ENCODE data around the gene MISFA.

DNA sequence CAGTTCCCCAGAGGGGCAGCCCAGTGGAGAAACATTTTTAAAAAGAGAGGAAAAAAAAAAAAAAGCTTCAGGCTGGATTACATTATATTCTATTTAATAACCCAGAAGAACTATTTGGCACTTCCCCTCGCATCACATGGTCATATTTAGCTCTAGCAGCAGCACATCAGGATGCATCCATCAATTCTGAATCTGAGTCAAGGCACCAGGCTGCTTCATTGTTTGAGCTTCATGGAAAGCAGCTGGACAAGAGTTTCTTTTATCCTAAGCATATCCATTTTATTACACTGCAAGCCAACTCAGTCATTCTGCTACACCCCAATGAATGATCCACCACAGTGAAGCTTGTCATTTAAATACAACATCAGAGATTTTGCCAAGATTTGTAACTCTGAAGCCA, 24.6 kb downstream of the MISFA start:
- TF ChIP-seq, protein P1, sequence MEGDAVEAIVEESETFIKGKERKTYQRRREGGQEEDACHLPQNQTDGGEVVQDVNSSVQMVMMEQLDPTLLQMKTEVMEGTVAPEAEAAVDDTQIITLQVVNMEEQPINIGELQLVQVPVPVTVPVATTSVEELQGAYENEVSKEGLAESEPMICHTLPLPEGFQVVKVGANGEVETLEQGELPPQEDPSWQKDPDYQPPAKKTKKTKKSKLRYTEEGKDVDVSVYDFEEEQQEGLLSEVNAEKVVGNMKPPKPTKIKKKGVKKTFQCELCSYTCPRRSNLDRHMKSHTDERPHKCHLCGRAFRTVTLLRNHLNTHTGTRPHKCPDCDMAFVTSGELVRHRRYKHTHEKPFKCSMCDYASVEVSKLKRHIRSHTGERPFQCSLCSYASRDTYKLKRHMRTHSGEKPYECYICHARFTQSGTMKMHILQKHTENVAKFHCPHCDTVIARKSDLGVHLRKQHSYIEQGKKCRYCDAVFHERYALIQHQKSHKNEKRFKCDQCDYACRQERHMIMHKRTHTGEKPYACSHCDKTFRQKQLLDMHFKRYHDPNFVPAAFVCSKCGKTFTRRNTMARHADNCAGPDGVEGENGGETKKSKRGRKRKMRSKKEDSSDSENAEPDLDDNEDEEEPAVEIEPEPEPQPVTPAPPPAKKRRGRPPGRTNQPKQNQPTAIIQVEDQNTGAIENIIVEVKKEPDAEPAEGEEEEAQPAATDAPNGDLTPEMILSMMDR (conservative IDR thresholded peaks at IDR 0.05; ENCODE audit: low read depth in 2 of 2), result no peak
- TF ChIP-seq, protein P2, sequence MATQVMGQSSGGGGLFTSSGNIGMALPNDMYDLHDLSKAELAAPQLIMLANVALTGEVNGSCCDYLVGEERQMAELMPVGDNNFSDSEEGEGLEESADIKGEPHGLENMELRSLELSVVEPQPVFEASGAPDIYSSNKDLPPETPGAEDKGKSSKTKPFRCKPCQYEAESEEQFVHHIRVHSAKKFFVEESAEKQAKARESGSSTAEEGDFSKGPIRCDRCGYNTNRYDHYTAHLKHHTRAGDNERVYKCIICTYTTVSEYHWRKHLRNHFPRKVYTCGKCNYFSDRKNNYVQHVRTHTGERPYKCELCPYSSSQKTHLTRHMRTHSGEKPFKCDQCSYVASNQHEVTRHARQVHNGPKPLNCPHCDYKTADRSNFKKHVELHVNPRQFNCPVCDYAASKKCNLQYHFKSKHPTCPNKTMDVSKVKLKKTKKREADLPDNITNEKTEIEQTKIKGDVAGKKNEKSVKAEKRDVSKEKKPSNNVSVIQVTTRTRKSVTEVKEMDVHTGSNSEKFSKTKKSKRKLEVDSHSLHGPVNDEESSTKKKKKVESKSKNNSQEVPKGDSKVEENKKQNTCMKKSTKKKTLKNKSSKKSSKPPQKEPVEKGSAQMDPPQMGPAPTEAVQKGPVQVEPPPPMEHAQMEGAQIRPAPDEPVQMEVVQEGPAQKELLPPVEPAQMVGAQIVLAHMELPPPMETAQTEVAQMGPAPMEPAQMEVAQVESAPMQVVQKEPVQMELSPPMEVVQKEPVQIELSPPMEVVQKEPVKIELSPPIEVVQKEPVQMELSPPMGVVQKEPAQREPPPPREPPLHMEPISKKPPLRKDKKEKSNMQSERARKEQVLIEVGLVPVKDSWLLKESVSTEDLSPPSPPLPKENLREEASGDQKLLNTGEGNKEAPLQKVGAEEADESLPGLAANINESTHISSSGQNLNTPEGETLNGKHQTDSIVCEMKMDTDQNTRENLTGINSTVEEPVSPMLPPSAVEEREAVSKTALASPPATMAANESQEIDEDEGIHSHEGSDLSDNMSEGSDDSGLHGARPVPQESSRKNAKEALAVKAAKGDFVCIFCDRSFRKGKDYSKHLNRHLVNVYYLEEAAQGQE (IDR thresholded peaks at IDR 0.05; ENCODE audit: unreplicated experiment), result no peak
- TF ChIP-seq EZH2 (IDR thresholded peaks at IDR 0.05; ENCODE audit: low read depth, unreplicated experiment) (no peak), NANOG (IDR thresholded peaks at IDR 0.05; ENCODE audit: borderline replicate concordance) (no peak)
